Peyer's patch (tissue), 4 donors: ENCODE measurements around the gene LIMS1.
A peak's percentile ranks its signal among the peaks of the same experiment; 100 is the strongest.

Experiments used
- POLR2A ChIP-seq, 2 donors: fragments of 450-650 bp; IDR thresholded peaks; one replicate each; pipeline ENCODE4 v1.5.1; 2017; ENCODE audit warnings: antibody characterized with exemption in 2 of 2, mild to moderate bottlenecking in 2 of 2, moderate library complexity in 2 of 2
- TF ChIP-seq, protein P1 (sequence below), 6 experiments: fragments of 450-650 bp in 4 of 6; fragments of 200-600 bp in 2 of 6; sonication (generic) in 1 of 6; IDR thresholded peaks; one replicate each; pipeline ENCODE4 v1.5.1; 2017 to 2019; ENCODE audit warnings: antibody characterized with exemption in 6 of 6, mild to moderate bottlenecking in 3 of 6, moderate library complexity in 1 of 6

DNA sequence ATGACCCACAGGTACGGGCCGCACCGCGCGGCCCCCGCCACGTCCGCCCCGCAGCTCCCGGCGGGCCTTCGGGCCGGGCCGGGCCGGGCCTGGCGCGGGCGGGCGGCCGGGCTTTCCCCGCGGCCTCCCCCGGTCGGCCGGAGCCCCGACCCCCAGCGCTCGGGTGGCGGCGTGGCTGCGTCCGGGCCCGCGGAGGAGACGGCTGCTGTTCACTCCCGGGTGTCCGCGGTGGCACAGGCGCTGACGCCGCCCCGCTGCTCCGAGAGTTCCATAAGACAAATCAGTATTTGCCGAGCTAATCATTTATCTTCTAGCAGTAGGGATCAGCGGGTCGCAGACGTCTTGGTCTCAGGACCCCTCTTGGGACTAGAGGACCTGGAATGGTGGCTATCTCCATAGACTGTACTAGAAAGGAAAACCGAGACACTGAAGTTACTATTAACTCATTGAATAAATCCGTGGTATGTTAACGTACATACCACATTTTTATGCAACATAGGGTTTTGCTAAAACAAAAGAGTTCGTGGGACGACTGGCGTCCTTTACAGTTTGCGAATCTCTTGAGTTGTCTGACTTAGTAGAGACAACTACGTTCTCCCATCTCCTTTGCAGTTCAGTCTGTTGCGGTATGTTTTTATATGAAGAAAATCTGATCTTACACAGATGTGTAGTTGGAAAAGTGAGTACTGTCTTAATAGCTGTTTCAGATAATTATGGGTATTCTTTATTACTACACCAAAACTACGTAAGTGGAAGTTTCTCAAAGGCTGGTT, 500 bp downstream of the LIMS1 start:
- TF ChIP-seq, protein P1, sequence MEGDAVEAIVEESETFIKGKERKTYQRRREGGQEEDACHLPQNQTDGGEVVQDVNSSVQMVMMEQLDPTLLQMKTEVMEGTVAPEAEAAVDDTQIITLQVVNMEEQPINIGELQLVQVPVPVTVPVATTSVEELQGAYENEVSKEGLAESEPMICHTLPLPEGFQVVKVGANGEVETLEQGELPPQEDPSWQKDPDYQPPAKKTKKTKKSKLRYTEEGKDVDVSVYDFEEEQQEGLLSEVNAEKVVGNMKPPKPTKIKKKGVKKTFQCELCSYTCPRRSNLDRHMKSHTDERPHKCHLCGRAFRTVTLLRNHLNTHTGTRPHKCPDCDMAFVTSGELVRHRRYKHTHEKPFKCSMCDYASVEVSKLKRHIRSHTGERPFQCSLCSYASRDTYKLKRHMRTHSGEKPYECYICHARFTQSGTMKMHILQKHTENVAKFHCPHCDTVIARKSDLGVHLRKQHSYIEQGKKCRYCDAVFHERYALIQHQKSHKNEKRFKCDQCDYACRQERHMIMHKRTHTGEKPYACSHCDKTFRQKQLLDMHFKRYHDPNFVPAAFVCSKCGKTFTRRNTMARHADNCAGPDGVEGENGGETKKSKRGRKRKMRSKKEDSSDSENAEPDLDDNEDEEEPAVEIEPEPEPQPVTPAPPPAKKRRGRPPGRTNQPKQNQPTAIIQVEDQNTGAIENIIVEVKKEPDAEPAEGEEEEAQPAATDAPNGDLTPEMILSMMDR (IDR thresholded peaks at IDR 0.05) = no peak
- peak in 1 of 2 donors; percentile 56 for TF ChIP-seq POLR2A (IDR thresholded peaks at IDR 0.05)
